PC-9 (cell line): ENCODE data around the gene KRT222. TPM values are rescaled to one million over a fixed set of nuclear protein-coding genes. Genes with fewer than 3 reads are reported as not detected.

Experiments
- BruUV-seq: library from RNA; stranded (reverse); fragments of 400-500 nt; replicated peaks from 2 replicates; lab custom pipeline; 2021; lab: Mats Ljungman, UMichigan
- CTCF ChIA-PET: fragments of 300-600 bp; sonication (Branson Sonifier 250); formaldehyde crosslinking; loops from one replicate; lab custom pipeline; 2022; ENCODE audit warnings: antibody characterized with exemption; lab: Charles Lee
- POLR2A ChIA-PET: fragments of 300-600 bp; sonication (Branson Sonifier 250); formaldehyde crosslinking; loops from one replicate; lab custom pipeline; 2022; ENCODE audit warnings: antibody characterized with exemption; ENCODE audit not compliant: unreplicated experiment; lab: Charles Lee
- DNase-seq, 2 experiments: peaks; one replicate each; pipeline versions ENCODE4 v3.0.0 to v3.0.0-alpha.2; 2015 to 2022; ENCODE audit warnings: mixed read lengths in 1 of 2
- H2AFZ ChIP-seq: fragments of 200-600 bp; sonication (generic); 2 replicates; pipeline ENCODE4 v1.8.1; 2017; ENCODE audit warnings: antibody characterized with exemption
- H3F3A ChIP-seq: fragments of 200-600 bp; sonication (generic); 2 replicates; pipeline ENCODE4 v1.8.1; 2017; ENCODE audit warnings: antibody characterized with exemption, mild to moderate bottlenecking, low read depth; ENCODE audit not compliant: insufficient read depth
- H3K27ac ChIP-seq: fragments of 200-600 bp; sonication (generic); 2 replicates; pipeline ENCODE4 v1.6.1; 2016; ENCODE audit warnings: mixed run types
- H3K27me3 ChIP-seq: fragments of 200-600 bp; sonication (generic); 2 replicates; pipeline ENCODE4 v1.6.1; 2016; ENCODE audit warnings: low read depth, mixed run types; ENCODE audit not compliant: insufficient read depth
- H3K36me3 ChIP-seq: fragments of 200-600 bp; sonication (generic); 2 replicates; pipeline ENCODE4 v1.6.1; 2016; ENCODE audit warnings: low read depth, mixed run types
- H3K4me1 ChIP-seq: fragments of 200-600 bp; sonication (generic); replicated peaks from 2 replicates; pipeline ENCODE4 v1.6.1; 2016; ENCODE audit warnings: mixed run types; ENCODE audit not compliant: insufficient read depth
- H3K4me2 ChIP-seq: fragments of 200-600 bp; sonication (generic); 2 replicates; pipeline ENCODE4 v1.6.1; 2017; ENCODE audit warnings: mixed run types
- H3K4me3 ChIP-seq: fragments of 200-600 bp; sonication (generic); 2 replicates; pipeline ENCODE4 v1.6.1; 2016; ENCODE audit warnings: mixed run types
- H3K79me2 ChIP-seq: fragments of 200-600 bp; sonication (generic); 2 replicates; pipeline ENCODE4 v1.6.1; 2017; ENCODE audit warnings: low read depth, mixed run types
- H3K9me2 ChIP-seq: fragments of 200-600 bp; sonication (generic); 2 replicates; pipeline ENCODE4 v1.8.1; 2017; ENCODE audit warnings: mild to moderate bottlenecking; ENCODE audit not compliant: insufficient read depth
- H3K9me3 ChIP-seq: fragments of 200-600 bp; sonication (generic); 2 replicates; pipeline ENCODE4 v1.8.1; 2016; ENCODE audit warnings: low read depth; ENCODE audit not compliant: insufficient read depth
- H4K20me1 ChIP-seq: fragments of 200-600 bp; sonication (generic); 2 replicates; pipeline ENCODE4 v1.8.1; 2017; ENCODE audit not compliant: insufficient read depth
- EZH2 ChIP-seq: fragments of 200-600 bp; sonication (generic); IDR thresholded peaks from 2 replicates; pipeline ENCODE4 v1.8.0; 2017; ENCODE audit warnings: antibody characterized with exemption, low read depth
- intact Hi-C: fragments of 100-400 bp; cut with micrococcal nuclease; formaldehyde crosslinking; loops from one replicate; pipeline ENCODE4 v1.10.0; 2022; ENCODE audit not compliant: unreplicated experiment
- total RNA-seq: library from RNA; stranded (reverse); gene quantifications from 2 replicates; pipeline ENCODE4 v1.2.3, GENCODE V29; 2021
- TF ChIP-seq, protein P1 (sequence below): fragments of 200-600 bp; sonication (generic); conservative IDR thresholded peaks from 2 replicates; pipeline ENCODE4 v1.6.1; 2017; ENCODE audit warnings: mixed run types, antibody characterized with exemption, mild to moderate bottlenecking, moderate library complexity

The KRT222 gene
- total RNA-seq, 1 experiment from 2014 or later, result not detected

DNA sequence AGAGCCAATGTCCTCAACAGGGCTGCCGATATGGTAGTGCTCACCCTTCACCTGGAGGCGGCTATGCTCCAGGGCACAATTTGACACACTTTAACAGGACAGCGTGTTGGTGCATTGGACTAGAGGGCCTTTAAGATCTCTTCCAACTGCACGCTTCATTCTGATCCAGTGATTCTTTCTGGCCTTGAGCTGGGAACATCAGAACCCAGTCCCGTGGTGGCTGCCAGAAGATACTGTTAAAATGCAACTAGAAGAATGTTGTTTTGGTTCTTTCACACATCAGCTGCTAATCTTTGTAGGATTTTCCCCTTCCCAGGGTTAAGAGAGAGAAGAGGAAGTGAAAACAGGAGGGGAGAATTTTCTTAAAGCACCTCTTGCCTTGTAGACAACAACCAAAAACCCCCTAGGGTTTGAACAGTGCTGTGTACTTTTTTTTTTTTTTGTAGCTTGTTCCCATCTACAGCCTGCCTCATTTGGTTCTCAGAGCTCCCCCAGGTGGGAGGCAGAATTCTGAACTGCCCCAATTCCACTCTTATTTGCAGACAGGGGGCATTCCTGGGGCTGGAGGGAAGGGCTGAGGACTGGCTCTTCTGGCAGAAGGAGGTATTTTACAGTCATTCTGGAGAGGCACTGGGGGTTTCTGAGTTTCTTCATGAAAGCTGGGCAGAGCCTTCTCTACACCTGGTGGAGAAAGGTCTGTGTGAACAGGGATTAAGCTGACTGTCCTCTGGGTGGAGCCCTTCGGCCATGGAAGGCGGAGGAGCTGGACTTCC is 49.7 kb downstream of the KRT222 start:
- Histone ChIP-seq H3F3A (peaks cover 9% of the 10 kb centered on the region), H2AFZ (no peak overlapping the region), H3K36me3 (no peaks in the 10 kb centered on the region), H3K9me2 (no peaks in the 10 kb centered on the region), H3K27me3 (no peaks in the 10 kb centered on the region), H3K4me2 (no peak overlapping the region), H4K20me1 (no peaks in the 10 kb centered on the region), H3K4me3 (no peak overlapping the region), H3K27ac (no peak overlapping the region), H3K4me1 (peaks cover 10% of the 10 kb centered on the region), H3K9me3 (no peaks in the 10 kb centered on the region), H3K79me2 (no peaks in the 10 kb centered on the region)
- TF ChIP-seq EZH2, result no peak
- TF ChIP-seq, protein P1, sequence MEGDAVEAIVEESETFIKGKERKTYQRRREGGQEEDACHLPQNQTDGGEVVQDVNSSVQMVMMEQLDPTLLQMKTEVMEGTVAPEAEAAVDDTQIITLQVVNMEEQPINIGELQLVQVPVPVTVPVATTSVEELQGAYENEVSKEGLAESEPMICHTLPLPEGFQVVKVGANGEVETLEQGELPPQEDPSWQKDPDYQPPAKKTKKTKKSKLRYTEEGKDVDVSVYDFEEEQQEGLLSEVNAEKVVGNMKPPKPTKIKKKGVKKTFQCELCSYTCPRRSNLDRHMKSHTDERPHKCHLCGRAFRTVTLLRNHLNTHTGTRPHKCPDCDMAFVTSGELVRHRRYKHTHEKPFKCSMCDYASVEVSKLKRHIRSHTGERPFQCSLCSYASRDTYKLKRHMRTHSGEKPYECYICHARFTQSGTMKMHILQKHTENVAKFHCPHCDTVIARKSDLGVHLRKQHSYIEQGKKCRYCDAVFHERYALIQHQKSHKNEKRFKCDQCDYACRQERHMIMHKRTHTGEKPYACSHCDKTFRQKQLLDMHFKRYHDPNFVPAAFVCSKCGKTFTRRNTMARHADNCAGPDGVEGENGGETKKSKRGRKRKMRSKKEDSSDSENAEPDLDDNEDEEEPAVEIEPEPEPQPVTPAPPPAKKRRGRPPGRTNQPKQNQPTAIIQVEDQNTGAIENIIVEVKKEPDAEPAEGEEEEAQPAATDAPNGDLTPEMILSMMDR, result peak; percentile 73
- ChIA-PET CTCF (interaction anchor here (0.6 to 2.3 kb wide), 12 partner anchors 10 to 1051 kb away, joined by 3 to 14 read pairs (median 4); no protein-coding TSS in a partner anchor), POLR2A (interaction anchor here (0.5 to 0.6 kb wide), 2 partner anchors 238 to 913 kb away, joined by 3 to 4 read pairs; partner anchors contain the start of gene KRT19)
- intact Hi-C loops, result loop anchor here (1.0 to 10.0 kb wide), 5 partner anchors 258 to 1052 kb away; no protein-coding TSS in a partner anchor
- BruUV-seq, result no TSS peak
- DNase-seq, result peak; percentile 72

DNA sequence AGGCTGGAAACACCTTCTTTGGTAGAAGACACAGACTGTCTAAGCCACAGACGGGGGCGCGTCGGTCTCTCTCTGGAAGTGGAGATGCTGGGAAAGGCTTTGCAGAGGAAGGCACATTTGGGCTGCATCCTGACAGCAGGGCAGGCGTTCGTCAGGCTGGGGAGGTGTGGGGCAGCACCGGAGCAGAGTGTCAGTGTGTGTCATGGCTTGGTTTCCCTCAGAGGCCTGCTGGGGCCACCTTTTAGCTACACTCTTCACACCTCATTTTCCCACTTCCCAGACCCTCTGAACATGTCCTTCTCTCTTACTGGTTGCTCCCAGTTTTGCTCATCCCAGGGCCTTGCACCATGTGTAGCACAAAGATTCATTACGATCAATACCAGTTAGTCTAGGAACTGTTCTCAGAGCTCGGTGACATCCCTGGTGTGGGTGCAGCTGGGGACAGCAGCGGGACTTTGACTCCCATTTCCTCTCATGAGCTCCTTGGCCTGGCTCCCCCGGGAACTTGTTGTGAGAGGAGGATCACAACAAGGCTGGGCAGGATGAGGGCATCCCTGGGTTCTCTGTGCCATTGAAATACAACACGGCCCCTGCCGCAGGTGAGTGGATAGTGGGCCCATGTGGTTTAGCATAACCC is 50.4 kb downstream of the KRT222 start:
- no peak for TF ChIP-seq EZH2
- TF ChIP-seq, protein P1, result no peak
- H3F3A ChIP-seq, result peaks cover 9% of the 10 kb centered on the region
- no peaks in the 10 kb centered on the region for H3K9me3 ChIP-seq
- no peaks in the 10 kb centered on the region for H3K36me3 ChIP-seq
- no peaks in the 10 kb centered on the region for H3K79me2 ChIP-seq
- BruUV-seq, result no TSS peak
- H3K27me3 ChIP-seq, result no peaks in the 10 kb centered on the region
- intact Hi-C loops, result loop anchor here (1.0 to 10.0 kb wide), 5 partner anchors 257 to 1052 kb away; no protein-coding TSS in a partner anchor
- H2AFZ ChIP-seq, result no peak overlapping the region
- DNase-seq, result no peak
- peaks cover 10% of the 10 kb centered on the region for H3K4me1 ChIP-seq
- no peak overlapping the region for H3K27ac ChIP-seq
- ChIA-PET POLR2A (interaction anchor here (0.5 to 0.6 kb wide), 2 partner anchors 238 to 914 kb away, joined by 3 to 4 read pairs; partner anchors contain the start of gene KRT19), CTCF (interaction anchor here (1.2 to 2.3 kb wide), 4 partner anchors 13 to 1051 kb away, joined by 3 to 14 read pairs (median 4); no protein-coding TSS in a partner anchor)
- H3K4me3 ChIP-seq, result no peak overlapping the region
- no peaks in the 10 kb centered on the region for H4K20me1 ChIP-seq
- H3K4me2 ChIP-seq, result no peak overlapping the region
- no peaks in the 10 kb centered on the region for H3K9me2 ChIP-seq

DNA sequence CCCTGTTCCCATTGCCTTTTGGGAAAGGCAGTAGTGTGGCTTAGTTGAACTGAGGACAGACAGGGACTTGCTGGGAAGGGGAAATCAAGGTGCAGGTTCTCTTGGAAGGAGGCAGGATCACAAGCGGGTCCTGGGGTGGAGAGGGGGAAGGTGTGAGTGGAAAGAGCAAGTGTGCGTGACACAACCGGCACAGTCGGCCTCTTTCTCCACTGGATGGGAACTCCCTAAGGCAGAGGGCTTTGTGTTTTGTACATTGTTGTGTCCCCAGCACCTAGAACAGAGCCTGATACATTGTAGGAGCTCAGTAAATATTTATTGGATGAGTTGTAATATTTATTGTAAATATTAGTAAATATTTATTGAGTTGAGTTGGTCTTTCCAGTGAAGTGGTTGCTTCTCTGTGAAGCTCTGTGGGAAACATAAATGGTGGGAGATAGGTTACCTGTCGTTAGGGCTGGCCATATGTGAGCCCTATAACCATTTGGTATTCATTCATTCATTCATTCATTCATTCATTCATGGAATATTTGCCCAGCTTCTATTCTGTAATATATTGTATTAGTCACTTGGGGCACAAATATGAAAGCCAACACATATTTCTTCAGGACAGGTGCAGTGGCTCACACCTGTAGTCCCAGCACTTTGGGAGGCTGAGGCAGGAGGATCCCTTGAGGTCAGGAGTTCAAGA is 51.4 kb downstream of the KRT222 start:
- DNase-seq, result no peak
- Histone ChIP-seq H3K9me3 (no peaks in the 10 kb centered on the region), H3K79me2 (no peaks in the 10 kb centered on the region), H3K4me2 (no peak overlapping the region), H3K27ac (no peak overlapping the region), H3K9me2 (no peaks in the 10 kb centered on the region), H3K36me3 (no peaks in the 10 kb centered on the region), H2AFZ (no peak overlapping the region), H3K4me1 (peaks cover 10% of the 10 kb centered on the region), H3K4me3 (no peak overlapping the region), H4K20me1 (no peaks in the 10 kb centered on the region), H3F3A (peaks cover 9% of the 10 kb centered on the region), H3K27me3 (no peaks in the 10 kb centered on the region)
- TF ChIP-seq EZH2, result no peak
- TF ChIP-seq, protein P1, result no peak
- BruUV-seq, result no TSS peak
- intact Hi-C loops, result loop anchor here (2.0 to 10.0 kb wide), 3 partner anchors 295 to 1053 kb away; no protein-coding TSS in a partner anchor
- ChIA-PET POLR2A (no interaction called here), CTCF (no interaction called here)
